Stimulated activated CD4-positive, alpha-beta T cell treated with anti-CD3 and anti-CD28 coated beads, Interleukin-2, amount 100 ng/mL, for 4 hours (primary cell): ENCODE measurements around the gene LPIN3.

ENCODE experiments used
- DNase-seq: peaks from one replicate; pipeline ENCODE4 v3.0.0-alpha.2; 2020; ENCODE audit warnings: low read depth

LPIN3 gene

GRCh38 chr20:41350408-41350962 lies 9.9 kb downstream of the LPIN3 start:
- no peak for DNase-seq

- DNase-seq = no peak
Measured at GRCh38 chr20:41352106-41352505, 11.5 kb downstream of the LPIN3 start.

GRCh38 chr20:41352666-41353065 lies 12.0 kb downstream of the LPIN3 start:
- no peak for DNase-seq

- DNase-seq = no peak
Measured at GRCh38 chr20:41353530-41353929, 12.9 kb downstream of the LPIN3 start.

GRCh38 chr20:41355192-41355591 lies 14.6 kb downstream of the LPIN3 start:
- DNase-seq = no peak

- DNase-seq = no peak
Measured at GRCh38 chr20:41355598-41356203, 15.1 kb downstream of the LPIN3 start.

- no peak for DNase-seq
Measured at GRCh38 chr20:41356951-41357350, 16.3 kb downstream of the LPIN3 start.

GRCh38 chr20:41357424-41358163 lies 17.0 kb downstream of the LPIN3 start:
- DNase-seq = no peak

- no peak for DNase-seq
Measured at GRCh38 chr20:41358230-41358629, 17.6 kb downstream of the LPIN3 start.

GRCh38 chr20:41358717-41359116 lies 18.1 kb downstream of the LPIN3 start:
- DNase-seq = no peak

GRCh38 chr20:41359541-41360011 lies 19.0 kb downstream of the LPIN3 start:
- no peak for DNase-seq

GRCh38 chr20:41360831-41361756 lies 20.5 kb downstream of the LPIN3 start:
- no peak for DNase-seq

GRCh38 chr20:41361757-41362747 lies 21.4 kb downstream of the LPIN3 start:
- no peak for DNase-seq

GRCh38 chr20:41362748-41363140 lies 22.1 kb downstream of the LPIN3 start:
- DNase-seq = no peak

GRCh38 chr20:41363601-41364000 lies 23.0 kb downstream of the LPIN3 start:
- no peak for DNase-seq

GRCh38 chr20:41364236-41364855 lies 23.7 kb downstream of the LPIN3 start:
- DNase-seq = no peak

GRCh38 chr20:41364967-41365765 lies 24.5 kb downstream of the LPIN3 start:
- no peak for DNase-seq

- DNase-seq = no peak
Measured at GRCh38 chr20:41365777-41366545, 25.3 kb downstream of the LPIN3 start.
